ENCODE measurements around the gene DKK2. TPM values are rescaled to one million over a fixed set of nuclear protein-coding genes. Genes with fewer than 3 reads are reported as not detected.
"Not testable (repeated sequence)": the region's sequence is repeated elsewhere in the genome, so short reads cannot be mapped to it uniquely, and the experiment has no call there.

The DKK2 gene
- total RNA-seq, 4 donors from 2014 or later = 0.55 to 1.3 TPM; not detected in 2

DNA sequence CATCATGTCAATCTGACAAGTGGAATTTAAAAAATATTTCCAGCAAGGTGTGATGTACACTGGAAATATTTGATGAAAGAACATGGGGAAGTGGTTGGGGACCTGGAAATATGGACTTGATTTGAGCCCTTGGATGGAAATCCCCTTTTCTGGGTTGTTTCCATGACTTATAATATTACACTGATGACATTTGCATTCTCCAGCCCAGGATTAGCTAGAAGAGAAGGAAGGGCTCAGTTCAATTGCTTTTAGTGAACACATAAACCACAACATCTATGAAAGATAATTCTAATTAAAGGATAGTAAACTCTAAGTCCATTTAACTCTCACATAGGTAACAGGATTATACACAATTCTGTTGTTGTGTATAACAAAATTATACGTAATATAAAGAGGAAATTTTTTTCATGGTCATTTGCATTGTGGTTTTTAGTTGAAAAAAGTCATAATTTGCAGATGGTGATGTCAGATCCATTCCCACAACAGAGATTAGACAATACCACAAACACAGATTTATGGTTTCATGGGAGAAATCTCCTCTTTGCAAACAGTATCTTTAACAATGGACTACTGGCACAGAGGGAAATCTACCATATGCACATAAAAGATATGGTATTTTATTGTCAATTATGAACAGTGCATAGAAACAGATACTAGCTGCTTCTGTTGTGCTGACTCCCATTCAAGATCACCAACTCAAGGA, 126.5 kb downstream of the DKK2 start:
- TF ChIP-seq POLR2AphosphoS5 (IDR thresholded peaks at IDR 0.05) = no peak
- no peak for TF ChIP-seq POLR2A (IDR thresholded peaks at IDR 0.05)
- TF ChIP-seq EP300 (IDR thresholded peaks at IDR 0.05; ENCODE audit: low read depth) = no peak
- TF ChIP-seq, protein P1, sequence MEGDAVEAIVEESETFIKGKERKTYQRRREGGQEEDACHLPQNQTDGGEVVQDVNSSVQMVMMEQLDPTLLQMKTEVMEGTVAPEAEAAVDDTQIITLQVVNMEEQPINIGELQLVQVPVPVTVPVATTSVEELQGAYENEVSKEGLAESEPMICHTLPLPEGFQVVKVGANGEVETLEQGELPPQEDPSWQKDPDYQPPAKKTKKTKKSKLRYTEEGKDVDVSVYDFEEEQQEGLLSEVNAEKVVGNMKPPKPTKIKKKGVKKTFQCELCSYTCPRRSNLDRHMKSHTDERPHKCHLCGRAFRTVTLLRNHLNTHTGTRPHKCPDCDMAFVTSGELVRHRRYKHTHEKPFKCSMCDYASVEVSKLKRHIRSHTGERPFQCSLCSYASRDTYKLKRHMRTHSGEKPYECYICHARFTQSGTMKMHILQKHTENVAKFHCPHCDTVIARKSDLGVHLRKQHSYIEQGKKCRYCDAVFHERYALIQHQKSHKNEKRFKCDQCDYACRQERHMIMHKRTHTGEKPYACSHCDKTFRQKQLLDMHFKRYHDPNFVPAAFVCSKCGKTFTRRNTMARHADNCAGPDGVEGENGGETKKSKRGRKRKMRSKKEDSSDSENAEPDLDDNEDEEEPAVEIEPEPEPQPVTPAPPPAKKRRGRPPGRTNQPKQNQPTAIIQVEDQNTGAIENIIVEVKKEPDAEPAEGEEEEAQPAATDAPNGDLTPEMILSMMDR (IDR thresholded peaks at IDR 0.05) = no peak
- no peak for DNase-seq
- WGBS, 2 donors (ENCODE audit: low coverage in 1 of 2) = 75 to 79% methylated on average over 1 of the region's 1 CpG
- Histone ChIP-seq H3K27me3 (no peaks in the 10 kb centered on the region), H3K4me3 (no peak overlapping the region), H3K9me3 (no peaks in the 10 kb centered on the region), H3K36me3 (no peaks in the 10 kb centered on the region), H3K4me1 (no peaks in the 10 kb centered on the region), H3K27ac (no peak overlapping the region)
- intact Hi-C loops (cut with DNase I; ENCODE audit: low total_unique reads) = no loop called here
- in situ Hi-C loops (cut with MboI; ENCODE audit: low pct_ligation_motif_present in 1 of 4, low pct_unique_long_range_greater_than_20kb in 1 of 4, low sequenced_read_pairs in 3 of 4) = no loop called here

DNA sequence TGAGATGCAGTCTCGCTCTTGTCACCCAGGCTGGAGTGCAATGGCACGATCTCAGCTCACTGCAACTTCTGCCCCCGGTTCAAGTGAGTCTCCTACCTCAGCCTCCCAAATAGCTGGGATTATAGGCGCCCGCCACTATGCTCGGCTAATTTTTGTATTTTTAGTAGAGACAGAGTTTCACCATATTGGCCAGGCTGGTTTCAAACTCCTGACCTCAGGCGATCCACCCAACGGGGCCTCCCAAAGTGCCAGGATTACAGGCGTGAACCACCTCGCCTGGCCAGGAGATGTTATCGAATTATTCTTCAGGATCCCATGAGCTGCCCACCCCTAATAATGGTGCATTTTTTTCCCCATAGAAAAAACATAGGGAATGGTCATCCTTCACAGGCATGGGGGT, 128.1 kb downstream of the DKK2 start:
- H3K27me3 ChIP-seq; H3K36me3 ChIP-seq; intact Hi-C loops (cut with DNase I; ENCODE audit: low total_unique reads); H3K27ac ChIP-seq; DNase-seq; H3K4me3 ChIP-seq; in situ Hi-C loops (cut with MboI; ENCODE audit: low pct_ligation_motif_present in 1 of 4, low pct_unique_long_range_greater_than_20kb in 1 of 4, low sequenced_read_pairs in 3 of 4); H3K9me3 ChIP-seq; H3K4me1 ChIP-seq: not testable (repeated sequence)
- 82 to 93% methylated on average over 10 to 11 of the region's 11 CpGs for WGBS, 2 donors (ENCODE audit: low coverage in 1 of 2)

DNA sequence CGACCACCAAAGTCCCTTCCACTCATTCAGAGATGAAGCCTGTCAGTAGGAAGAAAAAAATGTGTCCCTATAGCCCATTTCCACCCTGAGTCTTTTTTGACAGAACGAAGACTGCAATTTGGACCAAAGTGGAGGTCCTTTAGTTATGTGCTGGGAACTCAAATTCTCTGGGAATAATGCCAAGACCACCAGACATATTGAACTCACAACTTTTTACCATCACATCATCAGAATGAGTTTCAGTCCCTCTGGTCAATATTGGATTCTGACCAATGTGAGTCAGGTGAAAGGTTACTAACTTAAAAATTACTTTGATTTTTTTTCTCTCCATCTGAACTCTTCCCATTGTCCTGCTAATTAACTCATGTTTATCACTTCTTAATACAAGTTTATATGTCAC, 128.9 kb downstream of the DKK2 start:
- no peak overlapping the region for H3K4me3 ChIP-seq
- no peaks in the 10 kb centered on the region for H3K4me1 ChIP-seq
- H3K27me3 ChIP-seq = no peaks in the 10 kb centered on the region
- no peak overlapping the region for H3K27ac ChIP-seq
- 51% methylated on average over 2 of the region's 2 CpGs; no CpG with 5 or more reads in 1 of the 2 donors for WGBS, 2 donors (ENCODE audit: low coverage in 1 of 2)
- no peaks in the 10 kb centered on the region for H3K9me3 ChIP-seq
- no peak for DNase-seq
- no peak for TF ChIP-seq POLR2A (IDR thresholded peaks at IDR 0.05)
- TF ChIP-seq EP300 (IDR thresholded peaks at IDR 0.05; ENCODE audit: low read depth) = no peak
- TF ChIP-seq, protein P1 (IDR thresholded peaks at IDR 0.05) = no peak
- no peak for TF ChIP-seq POLR2AphosphoS5 (IDR thresholded peaks at IDR 0.05)
- in situ Hi-C loops (cut with MboI; ENCODE audit: low pct_ligation_motif_present in 1 of 4, low pct_unique_long_range_greater_than_20kb in 1 of 4, low sequenced_read_pairs in 3 of 4) = no loop called here
- intact Hi-C loops (cut with DNase I; ENCODE audit: low total_unique reads) = loop anchor here (1.0 kb wide), 1 partner anchor 22 kb away; no protein-coding TSS in a partner anchor
- no peaks in the 10 kb centered on the region for H3K36me3 ChIP-seq

DNA sequence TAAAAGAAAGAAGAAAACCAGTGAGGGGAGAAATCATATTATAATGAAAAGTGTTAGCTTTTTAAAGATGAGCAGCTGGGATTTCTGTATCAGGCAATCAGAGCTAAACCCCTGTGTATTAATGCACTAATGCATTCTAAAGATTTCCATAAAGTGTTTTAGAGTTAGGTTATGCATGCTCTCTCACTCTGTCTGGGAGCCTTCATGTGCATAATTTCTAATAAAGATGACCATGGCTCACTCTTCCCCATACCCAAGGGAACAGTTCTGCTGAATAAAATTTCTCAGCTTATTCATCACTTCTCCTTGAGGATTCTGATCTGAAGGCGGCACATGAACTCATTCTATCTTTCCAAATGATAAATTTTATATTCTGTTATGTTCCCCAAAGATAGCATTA, 129.4 kb downstream of the DKK2 start:
- 63 to 100% methylated on average over 1 of the region's 1 CpG for WGBS, 2 donors (ENCODE audit: low coverage in 1 of 2)

More for the DNA sequence above, 129.4 kb downstream of the DKK2 start:
- intact Hi-C loops (cut with DNase I; ENCODE audit: low total_unique reads) = loop anchor here (1.0 kb wide), 1 partner anchor 23 kb away; no protein-coding TSS in a partner anchor
- Histone ChIP-seq H3K36me3 (no peaks in the 10 kb centered on the region), H3K4me3 (no peak overlapping the region), H3K27me3 (no peaks in the 10 kb centered on the region), H3K9me3 (no peaks in the 10 kb centered on the region), H3K4me1 (no peaks in the 10 kb centered on the region), H3K27ac (no peak overlapping the region)
- no peak for DNase-seq
- in situ Hi-C loops (cut with MboI; ENCODE audit: low pct_ligation_motif_present in 1 of 4, low pct_unique_long_range_greater_than_20kb in 1 of 4, low sequenced_read_pairs in 3 of 4) = no loop called here
- TF ChIP-seq, protein P1 (IDR thresholded peaks at IDR 0.05) = no peak
- no peak for TF ChIP-seq EP300 (IDR thresholded peaks at IDR 0.05; ENCODE audit: low read depth)
- no peak for TF ChIP-seq POLR2AphosphoS5 (IDR thresholded peaks at IDR 0.05)
- TF ChIP-seq POLR2A (IDR thresholded peaks at IDR 0.05) = no peak
